Neural crest cell (in vitro differentiated cells): Measurements from ENCODE around the gene RUNX2. TPM values are rescaled to one million over a fixed set of nuclear protein-coding genes. Genes with fewer than 3 reads are reported as not detected.

Source experiments
- DNase-seq: peaks from one replicate; pipeline ENCODE4 v3.0.0; 2021; ENCODE audit warnings: low read depth, mixed read lengths, low spot score
- H3K27ac Mint-ChIP-seq: one replicate; pipeline ENCODE4 v1.8.0; 2021; ENCODE audit warnings: mild to moderate bottlenecking, mixed read lengths; ENCODE audit not compliant: unreplicated experiment
- H3K27me3 Mint-ChIP-seq: 2 replicates; pipeline ENCODE4 v1.8.0; 2021; ENCODE audit warnings: low read depth, mild to moderate bottlenecking, mixed read lengths
- H3K36me3 Mint-ChIP-seq: 2 replicates; pipeline ENCODE4 v1.8.0; 2021; ENCODE audit warnings: low read depth, mild to moderate bottlenecking, mixed read lengths
- H3K4me1 Mint-ChIP-seq: 2 replicates; pipeline ENCODE4 v1.8.0; 2021; ENCODE audit warnings: mixed read lengths
- H3K4me3 Mint-ChIP-seq: one replicate; pipeline ENCODE4 v1.8.0; 2021; ENCODE audit warnings: mild to moderate bottlenecking, mixed read lengths
- H3K9me3 Mint-ChIP-seq: 2 replicates; pipeline ENCODE4 v1.8.0; 2021; ENCODE audit warnings: mixed read lengths
- CTCF ChIP-seq: fragments of 200-600 bp; sonication (generic); conservative IDR thresholded peaks from 2 replicates; pipeline ENCODE4 v1.5.0; 2021; ENCODE audit warnings: antibody characterized with exemption, mild to moderate bottlenecking
- total RNA-seq: library from RNA; stranded (reverse); gene quantifications from 2 replicates; pipeline ENCODE4 v1.2.1, GENCODE V29; 2021

The RUNX2 gene
- total RNA-seq, 1 donor from 2014 or later, result 0.16 TPM

GRCh38 chr6:45388328-45388727 lies 60.2 kb downstream of the RUNX2 start:
- TF ChIP-seq CTCF, result no peak
- Mint-ChIP-seq H3K27ac (no peak overlapping the region), H3K36me3 (no peaks in the 10 kb centered on the region)

DNA sequence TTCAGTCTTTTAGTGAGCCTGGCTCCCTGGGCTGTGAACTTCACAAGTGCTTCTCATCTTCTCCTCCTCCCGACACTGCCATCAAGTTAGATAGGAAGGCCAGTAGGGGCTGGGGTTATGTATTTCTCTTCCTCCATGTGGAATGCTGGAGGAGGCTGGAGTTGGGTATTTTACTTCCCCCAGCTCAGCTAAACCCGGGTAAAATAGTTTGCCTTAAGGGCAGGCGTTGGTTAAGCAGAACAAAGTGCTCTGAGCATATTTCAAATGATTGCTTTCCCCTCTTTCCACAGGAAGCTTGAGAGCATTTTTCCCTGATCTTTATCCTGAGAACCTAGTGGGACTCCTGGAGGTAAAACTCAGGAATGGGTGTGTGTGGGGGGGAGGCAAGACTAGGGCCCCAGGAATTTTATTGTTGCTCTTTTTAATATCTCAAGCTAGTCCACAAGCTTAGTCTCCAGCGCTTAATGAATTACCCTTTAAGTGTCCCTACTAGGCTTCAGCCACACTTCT lies 66.5 kb downstream of the RUNX2 start:
- no peak overlapping the region for H3K27ac Mint-ChIP-seq
- H3K27me3 Mint-ChIP-seq, result peaks cover 3% of the 10 kb centered on the region
- no peak for DNase-seq
- H3K4me3 Mint-ChIP-seq, result no peak overlapping the region
- no peaks in the 10 kb centered on the region for H3K4me1 Mint-ChIP-seq
- H3K36me3 Mint-ChIP-seq, result no peaks in the 10 kb centered on the region
- no peak for TF ChIP-seq CTCF
- H3K9me3 Mint-ChIP-seq, result peaks cover 3% of the 10 kb centered on the region

More at GRCh38 chr6:45388328-45388727, 60.2 kb downstream of the RUNX2 start:
- Mint-ChIP-seq H3K27me3 (no peaks in the 10 kb centered on the region), H3K4me3 (no peak overlapping the region), H3K9me3 (peaks cover 3% of the 10 kb centered on the region), H3K4me1 (no peaks in the 10 kb centered on the region)
- DNase-seq, result no peak

DNA sequence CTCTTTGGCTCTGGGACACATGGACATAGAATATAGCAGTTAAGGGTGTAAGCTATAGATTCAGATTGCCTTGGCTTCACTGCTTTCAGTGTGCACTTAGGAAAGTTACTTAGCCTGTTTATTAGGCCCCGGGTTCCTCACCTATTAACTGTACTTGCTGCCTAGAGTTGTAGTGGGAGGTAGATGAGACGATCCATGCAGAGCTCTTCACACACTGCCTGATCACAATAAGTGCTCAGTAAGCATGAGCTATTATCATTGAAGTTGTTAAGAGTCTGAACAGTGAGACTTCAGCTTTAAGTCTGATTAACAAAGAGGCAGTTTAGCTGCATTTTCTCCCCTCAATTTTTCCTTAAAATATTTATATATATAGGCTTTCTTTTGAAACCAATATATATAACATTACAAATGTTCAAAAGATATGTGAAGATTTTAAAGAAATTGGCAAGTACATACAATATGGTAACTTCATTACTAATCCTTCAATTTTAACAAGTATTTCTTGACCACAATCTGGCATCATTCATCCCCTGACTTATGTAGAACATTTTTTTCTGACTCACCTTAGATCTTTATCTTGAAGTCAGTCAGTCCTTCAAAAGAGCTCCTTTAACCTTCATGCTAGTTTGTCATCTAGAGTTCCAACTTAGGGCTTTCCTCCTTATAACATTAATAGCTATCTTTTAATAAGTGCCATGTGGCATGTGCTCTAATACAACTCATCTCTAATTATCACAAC lies 70.1 kb downstream of the RUNX2 start:
- H3K27ac Mint-ChIP-seq, result no peak overlapping the region
- H3K9me3 Mint-ChIP-seq, result no peaks in the 10 kb centered on the region
- no peak overlapping the region for H3K4me3 Mint-ChIP-seq
- no peaks in the 10 kb centered on the region for H3K4me1 Mint-ChIP-seq
- no peak for TF ChIP-seq CTCF
- peaks cover 11% of the 10 kb centered on the region for H3K27me3 Mint-ChIP-seq
- H3K36me3 Mint-ChIP-seq, result no peaks in the 10 kb centered on the region
- DNase-seq, result no peak

GRCh38 chr6:45400021-45400420 lies 71.9 kb downstream of the RUNX2 start:
- TF ChIP-seq CTCF, result no peak
- H3K9me3 Mint-ChIP-seq, result no peaks in the 10 kb centered on the region
- no peaks in the 10 kb centered on the region for H3K36me3 Mint-ChIP-seq
- no peaks in the 10 kb centered on the region for H3K4me1 Mint-ChIP-seq
- DNase-seq, result no peak
- H3K4me3 Mint-ChIP-seq, result no peak overlapping the region
- no peak overlapping the region for H3K27ac Mint-ChIP-seq
- H3K27me3 Mint-ChIP-seq, result peaks cover 11% of the 10 kb centered on the region

DNA sequence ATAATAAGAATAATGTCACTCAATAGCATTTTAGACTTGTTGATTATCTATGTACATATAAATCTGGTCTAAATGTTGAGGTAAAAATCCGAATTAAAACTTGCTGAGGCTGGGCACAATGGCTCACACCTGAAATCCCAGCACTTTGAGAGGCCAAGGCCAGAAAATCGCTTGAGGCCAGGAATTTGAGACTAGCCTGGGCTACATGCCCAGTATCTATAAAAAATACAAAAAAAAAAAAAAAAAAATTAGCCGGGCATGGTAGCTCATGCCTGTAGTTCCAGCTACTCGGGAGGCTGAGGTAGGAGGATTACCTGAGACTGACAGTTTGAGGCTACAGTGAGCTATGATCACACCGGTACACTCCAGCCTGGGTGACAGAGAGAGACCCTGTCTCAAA lies 83.8 kb downstream of the RUNX2 start:
- TF ChIP-seq CTCF, result no peak
- Mint-ChIP-seq H3K36me3 (no peaks in the 10 kb centered on the region), H3K27ac (no peak overlapping the region), H3K9me3 (no peaks in the 10 kb centered on the region), H3K27me3 (peaks cover 34% of the 10 kb centered on the region), H3K4me1 (no peaks in the 10 kb centered on the region), H3K4me3 (no peak overlapping the region)
- DNase-seq, result no peak
